SU-DHL-6 (cell line): Measurements from ENCODE around the gene TPGS1.

Experiments
- EZH2phosphoT487 ChIP-seq: fragments of 200-600 bp; sonication (generic), shearing (Covaris generic); conservative IDR thresholded peaks from 2 replicates; pipeline ENCODE4 v1.6.1; 2018; ENCODE audit warnings: mild to moderate bottlenecking, antibody characterized with exemption, low read length, moderate library complexity, mixed read lengths
- TF ChIP-seq, protein P1 (sequence below): fragments of 200-600 bp; sonication (generic); IDR thresholded peaks from one replicate; pipeline ENCODE4 v1.5.1; 2017; ENCODE audit warnings: antibody characterized with exemption, mild to moderate bottlenecking, low read length, moderate library complexity; ENCODE audit not compliant: insufficient read depth, poor library complexity, severe bottlenecking

DNA sequence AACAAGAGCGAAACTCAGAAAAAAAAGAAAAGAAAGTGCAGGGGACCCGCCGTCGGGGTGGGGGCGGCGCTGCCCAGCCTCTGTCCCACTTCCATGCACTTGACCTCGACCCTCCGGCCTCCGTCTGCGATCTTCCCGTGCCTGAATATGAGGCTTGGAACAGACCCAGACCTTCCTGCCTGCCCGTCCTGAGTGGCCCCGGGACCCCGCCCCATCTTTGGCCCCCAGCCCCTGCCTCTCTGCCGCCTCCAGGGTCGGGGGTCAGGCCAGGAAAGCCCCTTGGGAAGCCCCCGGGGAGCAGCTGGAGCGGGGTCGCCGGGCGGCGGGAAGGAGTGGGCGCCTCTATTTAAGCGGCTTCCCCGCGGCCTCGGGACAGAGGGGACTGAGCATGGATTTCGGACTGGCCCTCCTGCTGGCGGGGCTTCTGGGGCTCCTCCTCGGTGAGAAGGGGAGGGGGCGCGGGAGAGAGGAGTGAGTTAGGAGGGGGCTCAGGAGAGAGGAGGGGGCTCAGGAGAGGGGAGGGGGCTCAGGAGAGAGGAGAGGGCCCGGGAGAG lies 11.1 kb upstream of the TPGS1 start, which contains the start of gene MADCAM1:
- TF ChIP-seq, protein P1, sequence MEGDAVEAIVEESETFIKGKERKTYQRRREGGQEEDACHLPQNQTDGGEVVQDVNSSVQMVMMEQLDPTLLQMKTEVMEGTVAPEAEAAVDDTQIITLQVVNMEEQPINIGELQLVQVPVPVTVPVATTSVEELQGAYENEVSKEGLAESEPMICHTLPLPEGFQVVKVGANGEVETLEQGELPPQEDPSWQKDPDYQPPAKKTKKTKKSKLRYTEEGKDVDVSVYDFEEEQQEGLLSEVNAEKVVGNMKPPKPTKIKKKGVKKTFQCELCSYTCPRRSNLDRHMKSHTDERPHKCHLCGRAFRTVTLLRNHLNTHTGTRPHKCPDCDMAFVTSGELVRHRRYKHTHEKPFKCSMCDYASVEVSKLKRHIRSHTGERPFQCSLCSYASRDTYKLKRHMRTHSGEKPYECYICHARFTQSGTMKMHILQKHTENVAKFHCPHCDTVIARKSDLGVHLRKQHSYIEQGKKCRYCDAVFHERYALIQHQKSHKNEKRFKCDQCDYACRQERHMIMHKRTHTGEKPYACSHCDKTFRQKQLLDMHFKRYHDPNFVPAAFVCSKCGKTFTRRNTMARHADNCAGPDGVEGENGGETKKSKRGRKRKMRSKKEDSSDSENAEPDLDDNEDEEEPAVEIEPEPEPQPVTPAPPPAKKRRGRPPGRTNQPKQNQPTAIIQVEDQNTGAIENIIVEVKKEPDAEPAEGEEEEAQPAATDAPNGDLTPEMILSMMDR, result no peak
- TF ChIP-seq EZH2phosphoT487, result no peak
